HG02840 (cell line): Measurements from ENCODE around the gene VKORC1.
"Not testable (repeated sequence)": the region's sequence is repeated elsewhere in the genome, so short reads cannot be mapped to it uniquely, and the experiment has no call there.

ENCODE experiments used
- ATAC-seq: cut with Tn5 transposase; IDR thresholded peaks from one replicate; pipeline ENCODE4 v1.9.1; 2021; ENCODE audit warnings: mild to moderate bottlenecking, moderate library complexity, moderate number of reproducible peaks; ENCODE audit not compliant: unreplicated experiment, low FRiP score

The VKORC1 gene

DNA sequence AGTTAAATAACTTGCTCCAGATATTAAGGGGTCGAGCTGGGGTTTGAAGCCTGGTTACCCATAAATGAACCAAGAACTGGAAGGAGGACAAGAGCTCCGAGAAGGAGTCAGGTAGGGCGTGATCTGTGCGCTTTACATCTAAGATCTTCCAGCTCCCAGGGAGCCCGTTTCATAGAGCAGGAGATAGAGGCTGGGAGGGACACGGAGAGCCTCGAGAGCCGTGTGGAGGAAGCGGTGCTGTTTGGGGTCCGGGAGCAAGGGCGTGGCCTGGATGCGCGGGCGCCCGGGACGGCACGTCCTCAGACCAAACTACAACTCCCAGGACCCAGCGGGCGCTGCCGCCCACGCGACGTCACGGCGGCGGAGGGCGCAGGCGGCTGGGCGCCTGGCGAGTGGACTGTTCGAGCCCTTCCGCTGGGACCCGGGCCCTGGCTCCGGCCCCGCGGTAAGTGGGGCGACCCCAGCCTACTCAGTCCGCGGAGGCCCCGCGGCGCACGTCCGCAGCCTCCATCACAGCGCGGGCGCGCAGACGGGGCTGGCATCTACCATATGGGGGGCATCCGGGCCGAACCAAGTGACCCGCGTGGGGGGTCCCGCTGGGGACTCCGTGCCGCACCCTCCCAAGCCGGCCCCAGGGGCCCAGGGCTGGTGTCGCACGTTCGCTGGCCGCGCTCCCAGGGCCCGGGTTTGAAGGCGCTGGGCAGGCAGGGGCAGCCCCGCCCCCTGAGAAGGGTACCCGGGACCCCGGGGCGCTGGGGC lies 13.6 kb upstream of the VKORC1 start, which contains the start of gene BCKDK:
Gene BCKDK (plus strand): TSS at position 352 of the 759 bp plus-strand sequence. CDS start 838 bp downstream, outside the sequence.
- peak; percentile 74 for ATAC-seq

DNA sequence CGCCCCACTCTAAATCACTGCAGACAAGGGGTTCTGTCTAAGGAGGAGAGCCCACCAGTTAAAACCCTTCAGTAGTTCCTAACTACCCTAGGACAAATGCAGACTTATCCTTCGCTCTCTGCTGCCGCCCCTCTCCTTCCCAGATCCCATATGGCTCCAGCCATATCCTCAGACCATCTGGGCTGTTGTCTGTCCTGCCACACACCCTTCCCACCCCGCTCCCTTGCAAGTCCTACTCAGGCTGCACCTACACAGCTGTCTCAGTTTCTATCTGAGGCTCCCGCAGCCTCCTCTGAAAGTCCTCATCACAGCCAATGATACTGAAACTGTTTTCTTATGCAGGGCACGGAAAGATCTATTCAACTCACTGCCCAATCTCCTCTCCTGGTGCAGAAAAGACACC lies 12.9 kb upstream of the VKORC1 start:
- no peak for ATAC-seq

DNA sequence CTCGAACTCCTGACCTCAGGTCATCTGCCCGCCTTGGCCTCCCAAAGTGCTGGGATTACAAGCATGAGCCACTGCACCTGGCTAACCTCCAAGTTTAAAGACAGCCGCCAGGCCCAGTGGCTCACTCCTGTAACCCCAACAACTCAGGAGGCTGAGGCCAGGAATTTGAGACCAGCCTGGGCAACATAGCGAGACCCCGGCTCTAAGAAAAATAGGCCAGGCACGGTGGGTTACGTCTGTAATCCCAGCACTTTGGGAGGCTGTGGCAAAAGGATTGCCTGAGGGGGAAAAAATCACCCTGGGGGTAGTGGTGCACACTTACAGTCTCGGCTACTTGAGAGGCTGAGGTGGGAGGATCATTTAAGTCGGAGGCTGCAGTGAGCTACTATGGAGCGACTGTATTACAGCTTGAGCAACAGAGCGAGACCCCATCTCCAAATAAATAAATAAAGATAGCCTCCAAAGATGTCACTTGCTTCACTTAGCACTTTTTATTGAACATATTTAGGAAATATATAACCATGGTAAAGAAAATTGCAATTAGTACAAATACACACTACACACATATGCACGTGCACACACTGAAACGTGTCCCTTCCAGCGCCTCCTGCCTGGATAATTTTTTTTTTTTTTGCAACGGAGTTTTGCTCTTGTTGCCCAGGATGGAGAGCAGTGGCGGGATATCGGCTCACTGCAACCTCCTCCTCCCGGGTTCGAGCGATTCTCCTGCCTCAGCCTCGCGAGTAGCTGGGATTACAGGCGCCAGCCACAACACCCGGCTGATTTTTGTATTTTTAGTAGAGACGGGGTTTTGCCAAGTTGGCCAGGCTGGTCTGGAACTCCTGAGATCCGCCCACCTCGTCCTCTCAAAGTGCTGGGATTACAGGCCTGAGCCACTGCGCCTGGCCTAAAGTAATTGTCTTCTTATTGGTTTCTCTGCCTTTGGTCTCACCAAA lies 12.2 kb upstream of the VKORC1 start:
- ATAC-seq, result no peak

DNA sequence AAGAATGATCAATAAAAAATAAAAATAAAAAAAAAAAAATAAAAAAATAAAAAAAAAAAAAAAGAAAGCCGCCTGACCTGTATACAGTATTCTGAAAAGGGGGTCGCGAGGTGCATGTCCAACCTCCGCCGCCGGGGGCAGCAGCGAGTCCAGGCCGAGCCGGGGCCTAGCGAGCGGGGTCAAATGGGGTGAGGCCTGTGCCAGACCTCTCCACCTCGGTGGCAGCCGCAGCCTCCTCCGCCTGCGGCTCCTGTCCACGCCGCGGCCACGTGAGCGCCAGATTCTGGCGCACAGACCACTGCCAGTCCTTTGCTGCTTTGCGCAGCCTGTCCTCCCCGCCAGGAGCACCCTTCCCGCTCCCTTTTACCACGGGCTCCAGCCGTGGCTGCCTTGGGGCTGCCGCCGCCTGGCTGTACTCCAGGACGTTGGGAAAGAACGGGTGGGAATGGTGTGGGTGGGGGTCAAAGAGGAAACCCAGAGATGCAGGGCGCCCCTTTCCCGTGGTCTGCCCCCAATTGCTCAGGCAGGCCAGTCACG lies 11.1 kb upstream of the VKORC1 start:
- ATAC-seq, result no peak

DNA sequence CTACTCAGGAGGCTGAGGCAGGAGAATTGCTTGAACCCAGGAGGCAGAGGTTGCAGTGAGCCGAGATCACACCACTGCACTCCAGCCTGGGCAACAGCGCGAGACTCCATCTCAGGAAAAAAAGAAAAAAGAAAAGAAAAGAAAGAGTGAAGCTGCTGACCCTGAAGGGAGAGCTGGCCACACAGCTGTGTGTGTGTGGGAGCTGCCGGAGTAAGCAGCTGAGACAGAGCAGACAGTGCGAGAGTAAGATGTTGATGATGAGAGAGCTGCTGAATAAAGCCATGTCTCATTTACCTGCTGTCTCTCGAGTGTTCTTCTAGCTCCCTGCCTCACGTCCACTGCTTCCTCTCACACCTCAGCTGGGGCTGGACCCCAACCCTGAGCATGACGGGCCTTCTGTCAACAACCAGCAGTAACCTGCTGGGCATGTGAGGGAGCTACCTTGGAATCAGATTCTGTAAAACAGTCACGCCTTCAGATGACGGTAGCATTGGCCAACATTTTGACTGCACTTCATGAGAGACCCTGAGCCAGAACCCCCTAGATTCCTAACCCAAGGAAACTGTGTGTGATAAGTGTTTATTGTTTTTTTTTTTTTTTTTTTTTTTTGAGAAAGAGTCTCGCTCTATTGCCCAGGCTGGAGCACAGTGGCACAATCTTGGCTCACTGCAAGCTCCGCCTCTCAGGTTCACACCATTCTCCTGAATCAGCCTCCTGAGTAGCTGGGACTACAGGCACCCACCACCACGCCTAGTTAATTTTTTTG lies 6.5 kb upstream of the VKORC1 start:
- not testable (repeated sequence) for ATAC-seq

DNA sequence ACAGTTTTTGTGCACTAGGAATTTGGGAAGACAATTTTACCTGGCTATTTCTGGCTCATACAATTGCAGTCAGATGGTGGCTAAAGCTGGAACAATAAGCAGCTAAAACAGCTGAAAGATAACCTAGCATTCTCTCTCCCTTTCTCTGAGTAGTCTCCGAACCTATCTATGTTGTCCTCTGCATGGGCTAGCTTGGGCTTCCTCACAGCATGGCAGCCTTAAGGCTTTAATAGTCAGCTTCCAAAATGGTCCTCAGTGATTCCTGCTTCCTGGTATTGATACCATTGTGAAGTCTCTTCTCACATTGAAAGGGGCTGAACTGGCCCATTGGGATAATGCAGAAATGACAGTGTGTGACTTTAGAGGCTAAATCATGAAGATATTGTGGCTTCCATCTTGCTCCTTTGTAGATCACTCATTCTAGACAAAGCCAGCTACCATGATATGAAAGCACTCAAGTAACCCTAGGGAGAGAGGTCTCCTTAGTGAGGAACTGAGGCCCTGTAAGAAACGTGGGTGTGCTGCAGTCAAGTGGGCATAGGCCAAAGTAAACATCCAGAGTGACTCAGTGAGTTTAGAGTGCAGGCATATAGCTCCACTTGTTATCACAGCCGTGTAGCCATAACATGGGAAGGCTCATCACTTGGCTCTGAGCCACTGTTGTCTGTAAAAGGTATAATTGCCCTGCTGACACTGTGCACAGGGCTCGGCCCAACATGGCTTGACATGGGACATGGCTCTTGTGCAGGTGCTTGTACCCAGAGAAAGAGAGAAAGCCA lies 5.5 kb upstream of the VKORC1 start:
- ATAC-seq, result no peak

DNA sequence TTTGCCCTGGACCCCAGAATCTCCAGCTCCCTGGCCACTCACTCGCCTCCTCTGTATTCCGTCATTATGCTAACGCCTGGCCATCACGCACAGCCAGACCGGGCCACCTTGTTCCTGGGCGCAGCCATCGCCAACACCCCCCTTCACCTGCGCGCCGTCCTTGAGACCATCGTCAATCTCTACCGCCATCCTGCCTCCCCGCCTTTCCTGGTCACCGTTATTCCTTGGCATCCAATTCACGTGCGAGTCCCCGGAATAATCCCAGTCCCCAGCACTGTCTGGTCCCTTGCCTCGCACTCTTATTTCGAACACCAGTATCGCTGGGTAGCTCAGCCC lies 541 bp downstream of the VKORC1 start:
- no peak for ATAC-seq

DNA sequence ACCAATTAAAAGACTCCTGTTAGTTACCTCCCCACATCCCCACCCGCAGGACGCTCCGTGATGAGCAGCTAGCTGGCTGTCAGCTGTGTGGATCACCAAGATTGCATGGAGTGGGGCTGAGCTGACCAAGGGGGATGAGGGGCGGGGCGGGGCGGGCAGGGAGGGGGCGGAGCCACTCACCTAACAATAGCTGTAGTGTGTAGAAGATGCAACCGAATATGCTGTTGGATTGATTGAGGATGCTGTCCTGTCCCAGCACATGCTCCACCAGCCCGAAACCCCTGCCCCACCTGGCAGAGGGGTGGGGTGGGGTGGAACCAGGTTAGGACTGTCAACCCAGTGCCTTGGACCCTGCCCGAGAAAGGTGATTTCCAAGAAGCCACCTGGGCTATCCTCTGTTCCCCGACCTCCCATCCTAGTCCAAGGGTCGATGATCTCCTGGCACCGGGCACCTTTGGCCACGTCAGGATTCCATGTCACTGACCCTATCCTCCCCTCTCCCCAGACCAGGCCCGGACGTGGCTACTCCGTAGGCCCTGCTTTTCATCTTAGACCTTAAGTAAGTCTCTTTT lies 1.4 kb downstream of the VKORC1 start:
- ATAC-seq, result no peak

DNA sequence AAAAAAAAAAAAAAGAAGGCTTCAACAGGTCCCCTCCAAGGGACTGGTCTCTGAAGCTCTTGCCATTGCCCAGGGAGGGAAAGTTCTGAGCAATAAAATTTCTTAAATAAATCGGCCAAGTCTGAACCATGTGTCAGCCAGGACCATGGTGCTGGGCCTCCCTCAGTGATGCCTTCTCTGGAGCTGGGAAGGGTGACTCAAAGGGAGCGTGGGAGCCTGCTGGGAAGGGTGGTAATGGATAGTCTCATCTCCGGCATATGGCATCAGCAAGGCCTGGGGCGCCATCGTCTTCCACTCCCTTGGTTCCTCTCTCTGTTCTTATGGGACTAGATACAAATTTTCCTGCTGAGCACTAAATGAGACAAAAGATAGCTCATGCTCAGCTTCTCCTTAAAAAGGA lies 2.3 kb downstream of the VKORC1 start:
- no peak for ATAC-seq

DNA sequence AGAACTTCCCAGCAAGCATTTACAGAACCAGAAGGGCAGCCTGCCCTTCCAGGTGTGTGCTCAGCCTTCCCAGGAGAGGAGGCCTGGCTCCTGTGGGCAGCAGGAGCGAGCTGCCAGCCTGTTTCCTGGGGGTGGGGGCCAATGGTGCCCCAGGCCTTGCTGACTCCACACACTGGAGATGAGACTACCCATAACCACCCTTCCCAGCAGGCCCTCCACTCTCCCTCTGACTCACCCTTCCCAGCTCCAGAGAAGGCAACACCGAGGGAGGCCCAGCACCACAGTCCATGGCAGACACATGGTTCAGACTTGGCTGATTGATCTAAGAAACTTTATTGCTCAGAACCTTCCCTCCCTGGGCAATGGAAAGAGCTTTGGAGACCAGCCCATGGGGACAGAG lies 4.1 kb downstream of the VKORC1 start:
- ATAC-seq, result no peak

DNA sequence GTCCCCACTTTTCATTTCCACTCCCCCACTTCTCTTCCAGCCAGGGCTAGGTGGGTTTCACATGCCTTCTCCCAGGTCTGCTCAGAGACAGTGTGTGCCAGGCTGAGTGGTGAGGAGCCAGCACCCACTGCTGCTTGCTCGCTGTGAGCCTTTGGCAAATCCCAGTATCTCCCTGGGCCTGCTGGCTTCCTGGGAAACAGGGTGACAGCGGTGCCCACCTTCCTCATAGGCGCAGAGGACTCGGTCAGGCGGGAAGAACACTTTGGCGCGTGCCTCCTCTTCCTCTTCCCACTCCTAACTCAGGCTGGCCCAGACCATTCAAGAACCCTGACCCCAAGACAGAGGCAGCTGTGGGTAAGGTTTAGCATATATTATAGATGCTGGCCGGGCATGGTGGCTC lies 5.4 kb downstream of the VKORC1 start:
- no peak for ATAC-seq

DNA sequence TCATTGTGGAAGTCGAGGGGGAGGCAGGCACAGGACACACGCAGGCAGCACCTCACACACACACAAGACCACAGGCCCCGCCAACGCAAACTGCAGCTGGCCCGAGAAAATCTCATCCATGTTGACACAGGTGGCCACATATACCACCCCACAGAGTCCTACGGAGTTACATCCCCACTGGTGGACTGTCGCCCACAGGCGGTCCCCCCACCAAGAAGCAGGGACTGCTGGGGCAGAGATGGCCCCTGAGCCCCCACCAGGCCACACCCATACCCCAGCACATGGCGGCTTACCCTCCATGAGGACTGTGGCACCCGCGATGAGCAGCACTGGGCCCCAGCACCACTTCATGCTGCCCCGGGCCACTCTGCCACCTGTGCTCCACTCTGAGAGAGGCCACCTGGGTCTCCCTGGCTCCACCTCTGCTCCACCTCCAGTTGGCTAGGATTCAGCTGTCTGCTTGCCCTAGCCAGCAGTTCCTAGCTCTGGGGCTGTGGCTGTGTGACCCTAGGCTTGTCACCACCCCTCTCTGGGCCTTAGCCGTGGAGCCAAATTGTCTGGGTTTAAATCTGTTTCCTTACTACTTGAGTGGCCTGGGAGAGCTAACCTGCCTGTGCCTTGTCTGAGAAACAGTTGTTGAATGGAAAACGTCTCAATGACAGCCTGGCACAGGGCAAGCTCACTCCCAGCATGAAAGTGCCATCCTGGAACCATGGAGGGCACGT lies 6.0 kb downstream of the VKORC1 start, which contains the start of gene PRSS53:
Gene PRSS53 (minus strand): TSS at position 485 of the 725 bp plus-strand sequence. CDS start 134 bp downstream, at position 351.
- no peak for ATAC-seq

DNA sequence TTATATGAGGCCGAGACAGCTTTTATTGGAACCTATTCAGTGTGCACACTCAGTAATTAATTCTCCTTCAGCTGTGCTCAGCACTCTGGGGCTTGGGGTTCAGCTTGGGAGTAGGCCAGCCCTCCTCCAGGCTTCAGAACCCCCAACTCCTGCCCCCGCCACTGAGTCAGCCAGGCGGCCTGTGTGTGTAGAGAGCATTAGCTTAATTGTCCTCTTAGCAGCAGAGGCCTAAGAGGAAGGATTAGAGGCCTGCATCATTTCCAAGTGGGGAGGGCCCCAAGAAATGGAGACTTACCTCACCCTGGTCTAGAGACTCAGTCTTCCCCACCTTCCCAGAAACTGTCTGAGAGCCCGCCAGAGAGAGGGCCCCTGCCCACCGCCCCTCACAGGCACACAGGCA lies 6.6 kb downstream of the VKORC1 start:
- ATAC-seq, result no peak

DNA sequence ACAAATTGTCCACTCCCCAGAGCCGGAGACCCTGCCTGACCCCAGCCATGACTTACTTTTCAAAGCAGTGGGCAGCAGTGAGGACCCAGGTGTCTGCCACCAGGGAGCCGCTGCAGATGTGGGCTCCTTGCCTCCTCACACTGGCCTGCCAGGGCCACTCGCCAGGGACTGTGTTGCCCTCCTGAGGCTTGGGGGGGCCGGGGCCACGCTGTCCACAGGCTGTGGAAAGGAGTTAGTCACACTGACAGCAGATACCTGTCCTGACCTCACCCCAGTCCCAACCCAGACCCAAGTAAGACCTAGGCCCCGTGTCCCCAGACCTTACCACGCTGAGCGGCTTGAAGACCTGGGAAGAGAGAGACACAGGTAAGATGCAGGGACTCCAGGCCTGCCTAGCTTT lies 7.1 kb downstream of the VKORC1 start:
- no peak for ATAC-seq

DNA sequence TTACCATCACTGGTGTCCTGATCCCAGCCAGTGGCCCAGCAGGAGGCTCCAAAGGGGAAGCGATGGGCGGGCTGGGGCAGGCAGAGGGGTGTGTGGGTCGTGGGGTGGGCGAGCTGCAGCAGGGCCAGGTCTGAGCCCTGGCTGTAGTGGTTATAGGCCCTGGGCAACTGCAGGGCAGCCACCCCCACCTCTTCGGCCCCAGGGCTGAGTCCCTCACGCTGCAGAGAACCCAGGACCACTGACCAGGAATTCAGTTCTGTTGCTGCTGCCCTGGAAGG lies 8.0 kb downstream of the VKORC1 start:
- ATAC-seq, result no peak

DNA sequence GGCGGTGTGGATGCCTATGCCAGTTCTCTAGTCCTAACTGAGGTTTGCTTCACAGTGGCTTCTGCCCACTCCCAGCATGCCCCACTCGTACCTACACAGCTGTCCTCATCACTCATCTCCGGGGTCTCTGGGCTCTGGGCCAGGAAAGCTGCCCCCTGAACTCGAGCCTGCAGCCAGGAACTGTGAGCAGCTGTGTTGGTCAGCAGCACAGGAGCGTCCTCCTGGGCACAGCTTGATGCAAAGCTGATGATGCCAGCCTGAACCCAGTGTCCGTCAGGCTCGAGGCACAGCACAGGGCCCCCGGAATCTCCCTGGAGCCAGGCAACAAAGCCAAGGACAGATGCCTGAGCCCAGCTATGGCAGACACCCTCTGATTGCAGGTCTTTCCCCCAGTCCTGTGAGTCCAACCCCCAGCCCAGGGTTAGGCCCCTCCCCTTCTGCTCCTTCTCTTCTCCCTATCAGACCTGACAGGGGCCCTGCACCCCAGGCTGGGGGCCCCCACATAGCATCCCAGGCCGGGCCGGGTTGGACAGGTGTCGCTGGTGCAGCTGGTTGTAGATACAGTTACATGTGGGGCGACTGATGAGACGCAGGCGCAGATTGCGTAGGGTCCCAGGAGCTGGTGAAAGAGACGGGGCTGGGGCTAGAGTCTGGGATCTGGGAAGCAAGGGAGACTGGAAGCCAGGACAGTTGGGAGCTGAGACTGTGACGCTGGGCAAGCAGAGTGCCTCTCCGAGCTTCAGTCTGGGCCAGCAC lies 8.5 kb downstream of the VKORC1 start:
- no peak for ATAC-seq

DNA sequence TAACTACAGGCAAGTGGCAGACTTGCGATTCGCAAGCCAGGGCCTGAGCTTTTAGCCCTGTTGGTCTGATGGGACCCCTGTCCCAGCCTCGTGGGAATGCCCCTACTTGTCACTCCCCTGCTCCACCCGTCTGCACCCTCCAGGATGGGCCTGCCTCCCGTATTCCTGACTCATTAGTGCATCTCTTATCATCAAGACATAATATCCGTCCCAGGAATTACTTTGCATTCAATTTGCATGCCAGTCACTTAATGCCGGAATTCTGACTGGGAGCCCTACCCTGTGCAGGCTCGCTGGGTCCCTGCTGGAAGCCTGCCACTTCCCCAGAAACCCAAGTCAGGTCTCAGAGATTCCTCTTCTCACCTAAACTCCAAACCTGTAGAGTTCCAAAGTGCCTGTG lies 9.2 kb downstream of the VKORC1 start:
- ATAC-seq, result no peak

DNA sequence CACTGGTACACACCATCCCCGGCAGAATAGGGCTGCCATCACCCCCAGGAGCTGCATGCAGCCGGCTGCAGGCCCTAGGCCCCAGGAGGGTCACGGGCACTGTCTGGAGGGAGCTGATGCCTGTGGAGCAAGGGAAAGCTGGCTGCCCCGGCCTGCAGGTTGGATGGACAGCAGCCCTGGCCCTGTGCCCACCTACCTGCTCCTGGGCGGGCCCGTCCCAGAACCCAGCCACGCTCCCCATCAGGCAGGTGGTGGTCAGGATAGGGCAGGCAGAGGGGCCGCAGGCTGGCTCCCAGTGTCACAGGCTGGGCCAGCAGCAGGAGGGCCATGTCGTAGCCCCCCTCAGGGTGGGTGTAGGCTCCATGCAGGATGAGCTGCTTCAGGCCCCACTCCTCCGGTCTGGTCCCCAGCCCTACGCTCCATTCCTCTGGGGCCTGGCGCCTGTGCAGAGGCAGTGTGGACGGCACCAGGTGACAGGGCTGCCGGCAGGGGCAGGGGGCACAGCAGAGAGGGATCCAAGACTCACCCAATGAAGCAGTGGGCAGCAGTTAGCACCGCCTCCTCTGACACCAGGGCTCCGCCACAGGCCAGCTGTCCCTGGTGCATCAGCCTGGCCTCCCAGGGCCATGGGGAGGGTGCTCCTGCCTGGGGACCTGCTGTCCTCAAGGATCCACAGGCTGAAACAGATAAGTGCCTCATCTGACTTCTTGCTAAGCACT lies 9.9 kb downstream of the VKORC1 start:
- no peak for ATAC-seq
